K562 (cell line): Measurements from ENCODE around the gene NYNRIN. TPM values are rescaled to one million over a fixed set of nuclear protein-coding genes. Genes with fewer than 3 reads are reported as not detected.

Experiments used
- ESRRB ChIP-seq: fragments of 250-450 bp; sonication (Bioruptor Pico); IDR thresholded peaks from 2 replicates; pipeline ENCODE4 v1.5.0; 2020; ENCODE audit warnings: mild to moderate bottlenecking, moderate library complexity, borderline replicate concordance
- JUND ChIP-seq, 2 experiments: IDR thresholded peaks; 2 replicates in 1 of 2; 3 replicates in 1 of 2; pipeline ENCODE4 v1.6.1; 2011; ENCODE audit warnings: borderline replicate concordance in 2 of 2, low read depth in 2 of 2, low read length in 2 of 2, improper control_type of control experiment in 1 of 2, missing biosample characterization in 1 of 2, missing genetic modification characterization in 1 of 2, missing genetic modification reagents in 1 of 2
- MAFG ChIP-seq: fragments of 450-650 bp; conservative IDR thresholded peaks from 2 replicates; pipeline ENCODE4 v1.6.1; 2016; ENCODE audit warnings: missing genetic modification characterization, missing compliant biosample characterization
- PHB ChIP-seq: fragments of 250-450 bp; sonication (Bioruptor Pico); IDR thresholded peaks from 2 replicates; pipeline ENCODE4 v1.5.0; 2021
- PHF21A ChIP-seq: fragments of 450-650 bp; IDR thresholded peaks from 2 replicates; pipeline ENCODE4 v1.6.1; 2017; ENCODE audit warnings: low read depth, borderline replicate concordance
- POLR2G ChIP-seq: fragments of 200-400 bp; formaldehyde crosslinking; IDR thresholded peaks from 2 replicates; pipeline ENCODE4 v1.6.1; 2017; ENCODE audit warnings: low read depth, mild to moderate bottlenecking, antibody characterized with exemption, low read length, moderate library complexity
- RBM14 ChIP-seq: fragments of 200-400 bp; formaldehyde crosslinking; IDR thresholded peaks from 2 replicates; pipeline ENCODE4 v1.6.1; 2018; ENCODE audit warnings: low read depth, mild to moderate bottlenecking, low read length, moderate library complexity, borderline replicate concordance; ENCODE audit not compliant: insufficient read depth
- RCOR1 ChIP-seq, 2 experiments: IDR thresholded peaks; 2 replicates each; pipeline ENCODE4 v1.6.1; 2012; ENCODE audit warnings: low read depth in 2 of 2, low read length in 2 of 2, borderline replicate concordance in 1 of 2, improper control_type of control experiment in 1 of 2
- RNF2 ChIP-seq: sonication (generic); IDR thresholded peaks from 2 replicates; pipeline ENCODE4 v1.6.1; 2016
- SLC30A9 ChIP-seq: fragments of 250-450 bp; sonication (Bioruptor Pico); IDR thresholded peaks from 2 replicates; pipeline ENCODE4 v1.8.0; 2022; ENCODE audit warnings: mild to moderate bottlenecking, moderate library complexity
- SREBF2 ChIP-seq: sonication (generic); formaldehyde crosslinking; IDR thresholded peaks from 2 replicates; pipeline ENCODE4 v1.4.0; 2020; ENCODE audit warnings: mild to moderate bottlenecking, missing genetic modification reagents
- TEAD2 ChIP-seq: fragments of 450-650 bp; IDR thresholded peaks from 2 replicates; pipeline ENCODE4 v1.6.1; 2016; ENCODE audit warnings: missing genetic modification characterization, control low read depth, missing compliant biosample characterization
- TOE1 ChIP-seq, 2 experiments: fragments of 450-650 bp in 1 of 2; sonication (generic) in 1 of 2; formaldehyde crosslinking in 1 of 2; IDR thresholded peaks; 2 replicates each; pipeline versions ENCODE4 v1.7.1 to v1.8.0; 2016 to 2022; ENCODE audit warnings: borderline replicate concordance in 2 of 2, mild to moderate bottlenecking in 2 of 2, antibody characterized with exemption in 1 of 2, inconsistent platforms in 1 of 2, low read depth in 1 of 2, missing genetic modification reagents in 1 of 2, moderate library complexity in 1 of 2
- ZC3H11A ChIP-seq: IDR thresholded peaks from 2 replicates; pipeline ENCODE4 v1.6.1; 2012; ENCODE audit warnings: low read depth, low read length, improper control_type of control experiment
- ZNF143 ChIP-seq: sonication (generic); formaldehyde crosslinking; IDR thresholded peaks from 2 replicates; pipeline ENCODE4 v1.9.0; 2022; ENCODE audit warnings: mild to moderate bottlenecking, missing genetic modification reagents
- ZNF263 ChIP-seq: sonication (generic); formaldehyde crosslinking; IDR thresholded peaks from 2 replicates; pipeline ENCODE4 v1.8.0; 2022; ENCODE audit warnings: mild to moderate bottlenecking, missing genetic modification reagents, borderline replicate concordance
- polyA plus RNA-seq, 8 experiments: library from polyadenylated mRNA; depleted of rRNA in 4 of 8; stranded (reverse) in 5 of 8; unstranded in 3 of 8; fragments of >200 nt; fragmentation: Nextera tagmentation in 2 of 8; fragmentation: Illumina TruSeq in 1 of 8; extraction: Ambion mirVana in 2 of 8; extraction: Trizol in 1 of 8; gene quantifications; 2 replicates each; pipeline versions ENCODE4 v1.2.1 to v1.2.3, GENCODE V29; 2011 to 2014; ENCODE audit warnings: inconsistent platforms in 1 of 8, missing spikeins in 1 of 8
- total RNA-seq, 7 experiments: library from RNA; depleted of rRNA in 6 of 7; stranded (reverse); fragments of >200 nt in 6 of 7; fragmentation: Illumina TruSeq in 2 of 7; extraction: Trizol in 2 of 7; gene quantifications; 2 replicates each; pipeline versions ENCODE4 v1.2.1 to v1.2.3, GENCODE V29; 2011 to 2021; ENCODE audit warnings: low replicate concordance in 1 of 7
- TF ChIP-seq, protein P1 (sequence below): fragments of 450-650 bp; formaldehyde crosslinking; conservative IDR thresholded peaks from 2 replicates; pipeline ENCODE4 v1.4.0; 2022; ENCODE audit warnings: mild to moderate bottlenecking, missing genetic modification characterization
- TF ChIP-seq, protein P2 (sequence below): fragments of 250-450 bp; sonication (Bioruptor Pico); IDR thresholded peaks from 2 replicates; pipeline ENCODE4 v1.5.0; 2020; ENCODE audit warnings: mild to moderate bottlenecking, borderline replicate concordance
- TF ChIP-seq, protein P3 (sequence below), 3 experiments: IDR thresholded peaks in 2 of 3; conservative IDR thresholded peaks in 1 of 3; 2 replicates each; pipeline ENCODE4 v1.5.1; 2011 to 2012; ENCODE audit warnings: low read length in 3 of 3, mild to moderate bottlenecking in 3 of 3, control low read depth in 2 of 3, improper control_type of control experiment in 1 of 3, inconsistent platforms in 1 of 3, low read depth in 1 of 3, mixed read lengths in 1 of 3, moderate library complexity in 1 of 3; ENCODE audit not compliant: insufficient read depth in 2 of 3
- TF ChIP-seq, protein P4 (sequence below): fragments of 250-450 bp; sonication (Bioruptor Pico); IDR thresholded peaks from 2 replicates; pipeline ENCODE4 v1.4.0; 2020; ENCODE audit warnings: mild to moderate bottlenecking

Gene NYNRIN
- total and polyA plus RNA-seq, 9 of the 15 experiments (the other 6 are each of a cell fraction or from before 2014, with no cell fraction given) = 0.04 to 1.2 (median 0.28) TPM

DNA sequence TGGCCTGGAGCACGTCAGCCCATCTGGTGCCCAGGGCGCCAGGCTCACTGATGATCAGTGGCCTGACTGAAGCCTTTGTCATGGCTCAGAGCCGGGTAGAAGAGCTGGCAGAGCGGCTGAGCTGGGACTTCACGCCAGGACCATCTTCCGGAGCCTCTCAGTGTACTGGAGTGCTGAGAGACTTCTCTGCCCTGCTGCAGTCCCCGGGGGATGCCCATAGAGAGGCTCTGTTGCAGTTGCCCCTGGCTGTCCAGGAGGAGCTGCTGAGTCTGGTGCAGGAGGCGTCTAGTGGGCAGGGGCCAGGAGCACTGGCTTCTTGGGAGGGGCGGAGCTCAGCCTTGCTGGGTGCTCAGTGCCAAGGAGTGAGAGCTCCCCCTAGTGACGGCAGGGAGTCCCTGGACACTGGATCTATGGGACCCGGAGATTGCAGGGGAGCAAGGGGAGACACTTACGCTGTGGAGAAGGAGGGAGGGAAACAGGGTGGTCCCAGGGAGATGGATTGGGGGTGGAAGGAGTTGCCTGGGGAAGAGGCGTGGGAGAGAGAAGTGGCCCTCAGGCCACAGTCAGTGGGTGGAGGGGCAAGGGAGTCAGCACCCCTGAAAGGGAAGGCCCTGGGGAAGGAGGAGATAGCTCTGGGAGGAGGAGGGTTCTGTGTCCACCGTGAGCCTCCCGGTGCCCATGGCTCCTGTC is 32.9 kb downstream of the NYNRIN start (continued):
- TF ChIP-seq, protein P1, sequence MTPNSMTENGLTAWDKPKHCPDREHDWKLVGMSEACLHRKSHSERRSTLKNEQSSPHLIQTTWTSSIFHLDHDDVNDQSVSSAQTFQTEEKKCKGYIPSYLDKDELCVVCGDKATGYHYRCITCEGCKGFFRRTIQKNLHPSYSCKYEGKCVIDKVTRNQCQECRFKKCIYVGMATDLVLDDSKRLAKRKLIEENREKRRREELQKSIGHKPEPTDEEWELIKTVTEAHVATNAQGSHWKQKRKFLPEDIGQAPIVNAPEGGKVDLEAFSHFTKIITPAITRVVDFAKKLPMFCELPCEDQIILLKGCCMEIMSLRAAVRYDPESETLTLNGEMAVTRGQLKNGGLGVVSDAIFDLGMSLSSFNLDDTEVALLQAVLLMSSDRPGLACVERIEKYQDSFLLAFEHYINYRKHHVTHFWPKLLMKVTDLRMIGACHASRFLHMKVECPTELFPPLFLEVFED = no peak
- no peak; the same call in 1 of the 2 replicates for TF ChIP-seq POLR2G
- TF ChIP-seq TEAD2 (tag) = no peak
- TF ChIP-seq PHF21A = no peak
- 0 out of 2 replicates have a peak, but pooled peaks have one; percentile 4 for TF ChIP-seq JUND (IDR thresholded peaks at IDR 0.05; ENCODE audit: borderline replicate concordance, low read depth, low read length)
- no peak for TF ChIP-seq JUND (tag; IDR thresholded peaks at IDR 0.05; ENCODE audit: borderline replicate concordance, low read depth, low read length)
- TF ChIP-seq RNF2 = no peak
- no peak for TF ChIP-seq MAFG
- no peak for TF ChIP-seq ZC3H11A
- TF ChIP-seq ESRRB (CRISPR knock-in tag) = no peak
- TF ChIP-seq ZNF263 (CRISPR knock-in tag) = peak; percentile 76
- TF ChIP-seq, protein P2, sequence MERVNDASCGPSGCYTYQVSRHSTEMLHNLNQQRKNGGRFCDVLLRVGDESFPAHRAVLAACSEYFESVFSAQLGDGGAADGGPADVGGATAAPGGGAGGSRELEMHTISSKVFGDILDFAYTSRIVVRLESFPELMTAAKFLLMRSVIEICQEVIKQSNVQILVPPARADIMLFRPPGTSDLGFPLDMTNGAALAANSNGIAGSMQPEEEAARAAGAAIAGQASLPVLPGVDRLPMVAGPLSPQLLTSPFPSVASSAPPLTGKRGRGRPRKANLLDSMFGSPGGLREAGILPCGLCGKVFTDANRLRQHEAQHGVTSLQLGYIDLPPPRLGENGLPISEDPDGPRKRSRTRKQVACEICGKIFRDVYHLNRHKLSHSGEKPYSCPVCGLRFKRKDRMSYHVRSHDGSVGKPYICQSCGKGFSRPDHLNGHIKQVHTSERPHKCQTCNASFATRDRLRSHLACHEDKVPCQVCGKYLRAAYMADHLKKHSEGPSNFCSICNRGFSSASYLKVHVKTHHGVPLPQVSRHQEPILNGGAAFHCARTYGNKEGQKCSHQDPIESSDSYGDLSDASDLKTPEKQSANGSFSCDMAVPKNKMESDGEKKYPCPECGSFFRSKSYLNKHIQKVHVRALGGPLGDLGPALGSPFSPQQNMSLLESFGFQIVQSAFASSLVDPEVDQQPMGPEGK (CRISPR knock-in tag) = no peak
- TF ChIP-seq RCOR1 (IDR thresholded peaks at IDR 0.05; ENCODE audit: borderline replicate concordance in 1 of 2, low read depth in 2 of 2, low read length in 2 of 2) = 0 out of 4 replicates have a peak, but pooled peaks of 1 of the 2 experiments have one; percentile 23
- no peak for TF ChIP-seq PHB
- TF ChIP-seq SLC30A9 = no peak
- TF ChIP-seq, protein P3, sequence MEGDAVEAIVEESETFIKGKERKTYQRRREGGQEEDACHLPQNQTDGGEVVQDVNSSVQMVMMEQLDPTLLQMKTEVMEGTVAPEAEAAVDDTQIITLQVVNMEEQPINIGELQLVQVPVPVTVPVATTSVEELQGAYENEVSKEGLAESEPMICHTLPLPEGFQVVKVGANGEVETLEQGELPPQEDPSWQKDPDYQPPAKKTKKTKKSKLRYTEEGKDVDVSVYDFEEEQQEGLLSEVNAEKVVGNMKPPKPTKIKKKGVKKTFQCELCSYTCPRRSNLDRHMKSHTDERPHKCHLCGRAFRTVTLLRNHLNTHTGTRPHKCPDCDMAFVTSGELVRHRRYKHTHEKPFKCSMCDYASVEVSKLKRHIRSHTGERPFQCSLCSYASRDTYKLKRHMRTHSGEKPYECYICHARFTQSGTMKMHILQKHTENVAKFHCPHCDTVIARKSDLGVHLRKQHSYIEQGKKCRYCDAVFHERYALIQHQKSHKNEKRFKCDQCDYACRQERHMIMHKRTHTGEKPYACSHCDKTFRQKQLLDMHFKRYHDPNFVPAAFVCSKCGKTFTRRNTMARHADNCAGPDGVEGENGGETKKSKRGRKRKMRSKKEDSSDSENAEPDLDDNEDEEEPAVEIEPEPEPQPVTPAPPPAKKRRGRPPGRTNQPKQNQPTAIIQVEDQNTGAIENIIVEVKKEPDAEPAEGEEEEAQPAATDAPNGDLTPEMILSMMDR (IDR thresholded peaks at IDR 0.05 in 2 of 3, conservative IDR thresholded peaks at IDR 0.05 in 1 of 3; ENCODE audit: insufficient read depth in 2 of 3, low read depth in 1 of 3, low read length in 3 of 3) = peak; percentile 87 to 93 (median 91)
- no peak for TF ChIP-seq RBM14
- TF ChIP-seq ZNF143 = no peak
- TF ChIP-seq, protein P4, sequence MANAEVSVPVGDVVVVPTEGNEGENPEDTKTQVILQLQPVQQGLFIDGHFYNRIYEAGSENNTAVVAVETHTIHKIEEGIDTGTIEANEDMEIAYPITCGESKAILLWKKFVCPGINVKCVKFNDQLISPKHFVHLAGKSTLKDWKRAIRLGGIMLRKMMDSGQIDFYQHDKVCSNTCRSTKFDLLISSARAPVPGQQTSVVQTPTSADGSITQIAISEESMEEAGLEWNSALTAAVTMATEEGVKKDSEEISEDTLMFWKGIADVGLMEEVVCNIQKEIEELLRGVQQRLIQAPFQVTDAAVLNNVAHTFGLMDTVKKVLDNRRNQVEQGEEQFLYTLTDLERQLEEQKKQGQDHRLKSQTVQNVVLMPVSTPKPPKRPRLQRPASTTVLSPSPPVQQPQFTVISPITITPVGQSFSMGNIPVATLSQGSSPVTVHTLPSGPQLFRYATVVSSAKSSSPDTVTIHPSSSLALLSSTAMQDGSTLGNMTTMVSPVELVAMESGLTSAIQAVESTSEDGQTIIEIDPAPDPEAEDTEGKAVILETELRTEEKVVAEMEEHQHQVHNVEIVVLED (CRISPR knock-in tag) = no peak
- no peak for TF ChIP-seq SREBF2 (CRISPR knock-in tag)
- no peak for TF ChIP-seq TOE1 (IDR thresholded peaks at IDR 0.05; ENCODE audit: borderline replicate concordance)
- no peak for TF ChIP-seq TOE1 (CRISPR knock-in tag; IDR thresholded peaks at IDR 0.05; ENCODE audit: borderline replicate concordance, low read depth)
